ENCODE data around the gene MAP3K14. TPM values are rescaled to one million over a fixed set of nuclear protein-coding genes. Genes with fewer than 3 reads are reported as not detected.

MAP3K14 gene
- total RNA-seq, 1 experiment from 2014 or later: 58.3 TPM

- ChIA-PET CTCF (interaction anchor here (1.7 kb wide), 1 partner anchor 90 kb away, joined by 6 read pairs; the partner anchor contains the start of gene ACBD4), POLR2A (ENCODE audit: unreplicated experiment) (interaction anchor here (0.7 kb wide), 1 partner anchor 77 kb away, joined by 5 read pairs; no protein-coding TSS in a partner anchor)
- no TSS peak for BruUV-seq (replicated peaks)
Observed at GRCh38 chr17:45225964-45226530, 90.8 kb downstream of the MAP3K14 start.

GRCh38 chr17:45225051-45225700, 91.6 kb downstream of the MAP3K14 start:
- ChIA-PET POLR2A (ENCODE audit: unreplicated experiment) (interaction anchor here (0.7 kb wide), 1 partner anchor 77 kb away, joined by 5 read pairs; no protein-coding TSS in a partner anchor), CTCF (interaction anchor here (1.7 kb wide), 1 partner anchor 90 kb away, joined by 6 read pairs; the partner anchor contains the start of gene ACBD4)
- no TSS peak for BruUV-seq (replicated peaks)
- no peaks in the 10 kb centered on the region for H3K9me3 ChIP-seq (ENCODE audit: insufficient read depth, low read depth)
- H3K9me2 ChIP-seq (ENCODE audit: insufficient read depth): no peaks in the 10 kb centered on the region
- H2AFZ ChIP-seq: no peak overlapping the region
- no peak overlapping the region for H3K27ac ChIP-seq
- H4K20me1 ChIP-seq (ENCODE audit: insufficient read depth): no peaks in the 10 kb centered on the region
- DNase-seq: peak in 1 of 2 experiments; percentile 29
- no peak overlapping the region for H3K4me3 ChIP-seq
- H3K27me3 ChIP-seq (ENCODE audit: insufficient read depth, low read depth): no peaks in the 10 kb centered on the region
- peaks cover 35% of the 10 kb centered on the region; the same call in 1 of the 2 replicates for H3F3A ChIP-seq (ENCODE audit: insufficient read depth, low read depth)
- H3K4me2 ChIP-seq: peak overlapping the region; percentile 29; the same call in 1 of the 2 replicates
- peaks cover 46% of the 10 kb centered on the region for H3K4me1 ChIP-seq (replicated peaks; ENCODE audit: insufficient read depth)
- H3K79me2 ChIP-seq (ENCODE audit: low read depth): peaks cover 7% of the 10 kb centered on the region; the same call in 1 of the 2 replicates
- no peak for TF ChIP-seq EZH2 (IDR thresholded peaks at IDR 0.05; ENCODE audit: low read depth)
- TF ChIP-seq CTCF (conservative IDR thresholded peaks at IDR 0.05): no peak
- intact Hi-C loops (cut with micrococcal nuclease; ENCODE audit: unreplicated experiment): no loop called here
- H3K36me3 ChIP-seq (ENCODE audit: low read depth): no peaks in the 10 kb centered on the region

More at GRCh38 chr17:45225964-45226530, 90.8 kb downstream of the MAP3K14 start:
- Histone ChIP-seq H3K36me3 (ENCODE audit: low read depth) (no peaks in the 10 kb centered on the region), H3K27ac (no peak overlapping the region), H3K4me2 (no peak overlapping the region), H3K4me1 (replicated peaks; ENCODE audit: insufficient read depth) (peaks cover 53% of the 10 kb centered on the region), H3K4me3 (no peak overlapping the region), H3K9me2 (ENCODE audit: insufficient read depth) (no peaks in the 10 kb centered on the region), H3K9me3 (ENCODE audit: insufficient read depth, low read depth) (no peaks in the 10 kb centered on the region), H3K27me3 (ENCODE audit: insufficient read depth, low read depth) (no peaks in the 10 kb centered on the region), H3F3A (ENCODE audit: insufficient read depth, low read depth) (peaks cover 36% of the 10 kb centered on the region; the same call in 1 of the 2 replicates), H2AFZ (no peak overlapping the region), H3K79me2 (ENCODE audit: low read depth) (peaks cover 7% of the 10 kb centered on the region; the same call in 1 of the 2 replicates), H4K20me1 (ENCODE audit: insufficient read depth) (no peaks in the 10 kb centered on the region)
- TF ChIP-seq CTCF (conservative IDR thresholded peaks at IDR 0.05) (no peak), EZH2 (IDR thresholded peaks at IDR 0.05; ENCODE audit: low read depth) (no peak)
- DNase-seq: no peak
- intact Hi-C loops (cut with micrococcal nuclease; ENCODE audit: unreplicated experiment): no loop called here

GRCh38 chr17:45224671-45225050, 92.2 kb downstream of the MAP3K14 start:
- intact Hi-C loops (cut with micrococcal nuclease; ENCODE audit: unreplicated experiment): no loop called here
- Histone ChIP-seq H3K27me3 (ENCODE audit: insufficient read depth, low read depth) (no peaks in the 10 kb centered on the region), H3K9me2 (ENCODE audit: insufficient read depth) (no peaks in the 10 kb centered on the region), H3K27ac (no peak overlapping the region), H3F3A (ENCODE audit: insufficient read depth, low read depth) (peaks cover 34% of the 10 kb centered on the region), H3K9me3 (ENCODE audit: insufficient read depth, low read depth) (no peaks in the 10 kb centered on the region), H3K36me3 (ENCODE audit: low read depth) (no peaks in the 10 kb centered on the region), H4K20me1 (ENCODE audit: insufficient read depth) (no peaks in the 10 kb centered on the region), H3K4me1 (replicated peaks; ENCODE audit: insufficient read depth) (peaks cover 41% of the 10 kb centered on the region), H3K4me2 (no peak overlapping the region), H3K4me3 (no peak overlapping the region), H3K79me2 (ENCODE audit: low read depth) (peaks cover 7% of the 10 kb centered on the region; the same call in 1 of the 2 replicates), H2AFZ (no peak overlapping the region)
- no TSS peak for BruUV-seq (replicated peaks)
- ChIA-PET CTCF (no interaction called here), POLR2A (ENCODE audit: unreplicated experiment) (no interaction called here)
- no peak for DNase-seq
- TF ChIP-seq EZH2 (IDR thresholded peaks at IDR 0.05; ENCODE audit: low read depth) (no peak), CTCF (conservative IDR thresholded peaks at IDR 0.05) (no peak)
